Right lobe of liver (tissue), 6 donors: ENCODE results near the gene KCNK7. TPM values are rescaled to one million over a fixed set of nuclear protein-coding genes. Genes with fewer than 3 reads are reported as not detected.

Source experiments
- ATAC-seq, 4 donors: fragments of 200-7000 bp; cut with Tn5 transposase; one replicate each; pipeline ENCODE4 v1.9.1; 2020; ENCODE audit warnings: mild to moderate bottlenecking in 4 of 4, moderate library complexity in 4 of 4
- DNase-seq, 3 donors: peaks; one replicate each; pipeline ENCODE4 v3.0.0-alpha.2; 2020
- H3K27ac ChIP-seq, 3 donors: fragments of 200-600 bp; one replicate each; pipeline ENCODE4 v1.8.0; 2022
- H3K27me3 ChIP-seq, 2 donors: fragments of 200-600 bp; one replicate each; pipeline ENCODE4 v1.8.0; 2022
- H3K36me3 ChIP-seq, 4 donors: fragments of 200-600 bp; sonication (generic) in 1 of 4; one replicate each; pipeline versions ENCODE4 v1.5.1 to v1.8.0; 2017 to 2022; ENCODE audit warnings: control low read depth in 1 of 4
- H3K4me1 ChIP-seq, 4 donors: fragments of 200-600 bp; sonication (generic) in 1 of 4; one replicate each; pipeline versions ENCODE4 v1.5.1 to v1.8.0; 2017 to 2022; ENCODE audit warnings: control low read depth in 1 of 4
- H3K4me3 ChIP-seq, 3 donors: fragments of 200-600 bp; one replicate each; pipeline ENCODE4 v1.8.0; 2022
- H3K9me3 ChIP-seq, 4 donors: fragments of 200-600 bp; sonication (generic) in 1 of 4; one replicate each; pipeline versions ENCODE4 v1.5.1 to v1.8.0; 2017 to 2022; ENCODE audit warnings: control low read depth in 1 of 4
- POLR2A ChIP-seq: fragments of 450-650 bp; IDR thresholded peaks from one replicate; pipeline ENCODE4 v1.6.1; 2017; ENCODE audit warnings: antibody characterized with exemption, mild to moderate bottlenecking
- WGBS: methylation state at CpG from one replicate; pipeline ENCODE4 v1.1.6; 2018; ENCODE audit warnings: low coverage, low lambda C conversion rate; ENCODE audit not compliant: insufficient coverage; ENCODE audit errors: missing lambda C conversion rate; 5-methylcytosine and 5-hydroxymethylcytosine counted together
- intact Hi-C, 2 donors: fragments of 100-400 bp; cut with DNase I; formaldehyde crosslinking; loops; one replicate each; pipeline versions ENCODE4 v1.11.2 to v1.14.1; 2022
- total RNA-seq, 6 experiments: library from RNA; depleted of rRNA in 2 of 6; stranded (reverse); fragments of >200 nt in 2 of 6; fragmentation: NEBNext Ultra II Directional in 3 of 6; extraction: Animal tissue kit (Norgen Biotek cat#: 25700) in 3 of 6; gene quantifications; one replicate each; pipeline versions ENCODE4 v1.1.0 to v1.2.4, GENCODE V29; 2016 to 2023
- TF ChIP-seq, protein P1 (sequence below), 4 donors: fragments of 200-600 bp in 3 of 4; fragments of 450-650 bp in 1 of 4; IDR thresholded peaks; one replicate each; pipeline versions ENCODE4 v1.5.1 to v1.8.0; 2016 to 2022; ENCODE audit warnings: antibody characterized with exemption in 4 of 4, mild to moderate bottlenecking in 2 of 4
- donor health status: DM: no; HTN: yes; CAD: no.
- donor health status: DM: no; HTN: no; CAD: no.
- donor health status: DM: no; HTN: no; CAD: no.
- donor health status: DM: no; HTN: yes; CAD: no.
- donor health status: DM: no; HTN: yes; CAD: no.

The KCNK7 gene
- total RNA-seq, 6 experiments from 2014 or later = 0.31 TPM; not detected in 5

DNA sequence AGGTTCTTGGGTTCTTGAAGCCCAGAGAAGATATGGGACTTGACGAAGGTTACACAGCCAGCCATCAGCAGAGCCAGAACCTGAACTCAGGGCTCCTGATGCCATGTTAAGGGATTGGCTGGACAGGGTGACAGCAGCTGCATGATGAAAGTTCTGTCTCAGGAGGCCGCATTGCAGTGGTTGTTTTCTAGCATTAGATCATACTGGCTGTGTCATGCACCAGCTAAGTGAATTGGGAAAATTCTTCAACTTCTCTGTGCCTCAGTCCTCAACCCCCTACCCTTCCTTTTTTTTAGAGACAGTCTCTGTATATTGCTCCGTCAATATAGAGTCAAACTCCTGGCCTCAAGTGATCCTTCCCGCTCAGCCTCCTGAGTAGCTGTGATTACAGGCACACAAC, 32.0 kb downstream of the KCNK7 start:
- H3K9me3 ChIP-seq = no peaks in the 10 kb centered on the region
- peaks cover 0 to 13% (median 2%) of the 10 kb centered on the region in 4 donors for H3K4me1 ChIP-seq
- no peaks in the 10 kb centered on the region for H3K27me3 ChIP-seq
- intact Hi-C loops = no loop called here
- DNase-seq (no peak), ATAC-seq (no peak)
- H3K4me3 ChIP-seq = no peak overlapping the region
- WGBS = 92% methylated on average over 2 of the region's 4 CpGs
- no peaks in the 10 kb centered on the region for H3K36me3 ChIP-seq
- H3K27ac ChIP-seq = no peak overlapping the region
- TF ChIP-seq, protein P1, sequence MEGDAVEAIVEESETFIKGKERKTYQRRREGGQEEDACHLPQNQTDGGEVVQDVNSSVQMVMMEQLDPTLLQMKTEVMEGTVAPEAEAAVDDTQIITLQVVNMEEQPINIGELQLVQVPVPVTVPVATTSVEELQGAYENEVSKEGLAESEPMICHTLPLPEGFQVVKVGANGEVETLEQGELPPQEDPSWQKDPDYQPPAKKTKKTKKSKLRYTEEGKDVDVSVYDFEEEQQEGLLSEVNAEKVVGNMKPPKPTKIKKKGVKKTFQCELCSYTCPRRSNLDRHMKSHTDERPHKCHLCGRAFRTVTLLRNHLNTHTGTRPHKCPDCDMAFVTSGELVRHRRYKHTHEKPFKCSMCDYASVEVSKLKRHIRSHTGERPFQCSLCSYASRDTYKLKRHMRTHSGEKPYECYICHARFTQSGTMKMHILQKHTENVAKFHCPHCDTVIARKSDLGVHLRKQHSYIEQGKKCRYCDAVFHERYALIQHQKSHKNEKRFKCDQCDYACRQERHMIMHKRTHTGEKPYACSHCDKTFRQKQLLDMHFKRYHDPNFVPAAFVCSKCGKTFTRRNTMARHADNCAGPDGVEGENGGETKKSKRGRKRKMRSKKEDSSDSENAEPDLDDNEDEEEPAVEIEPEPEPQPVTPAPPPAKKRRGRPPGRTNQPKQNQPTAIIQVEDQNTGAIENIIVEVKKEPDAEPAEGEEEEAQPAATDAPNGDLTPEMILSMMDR (IDR thresholded peaks at IDR 0.05) = no peak
- TF ChIP-seq POLR2A = no peak

DNA sequence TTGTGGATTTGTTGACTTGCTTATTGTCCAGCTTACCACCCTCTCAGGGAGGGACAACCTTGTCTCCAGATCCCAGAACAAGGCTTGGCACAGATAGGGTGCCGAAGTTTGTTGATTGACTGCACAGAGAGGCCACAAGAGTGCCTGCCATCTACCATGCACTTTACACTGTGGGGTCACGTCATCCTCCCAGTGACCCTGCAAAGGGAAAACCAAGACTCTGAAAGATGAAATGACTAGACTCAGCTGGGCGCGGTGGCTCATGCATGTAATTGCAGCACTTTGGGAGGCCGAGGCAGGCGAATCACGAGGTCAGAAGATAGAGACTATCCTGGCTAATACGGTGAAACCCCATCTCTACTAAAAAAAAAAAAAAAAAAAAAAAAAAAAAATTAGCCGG, 32.8 kb downstream of the KCNK7 start:
- no peaks in the 10 kb centered on the region for H3K9me3 ChIP-seq
- H3K27ac ChIP-seq = no peak overlapping the region
- intact Hi-C loops = no loop called here
- no peaks in the 10 kb centered on the region for H3K36me3 ChIP-seq
- H3K27me3 ChIP-seq = no peaks in the 10 kb centered on the region
- no peak for ATAC-seq
- H3K4me1 ChIP-seq = peaks cover 0 to 8% (median 3%) of the 10 kb centered on the region in 4 donors
- 92% methylated on average over 4 of the region's 9 CpGs for WGBS
- TF ChIP-seq POLR2A = no peak
- TF ChIP-seq, protein P1 (IDR thresholded peaks at IDR 0.05) = no peak
- H3K4me3 ChIP-seq = no peak overlapping the region
- DNase-seq = no peak

DNA sequence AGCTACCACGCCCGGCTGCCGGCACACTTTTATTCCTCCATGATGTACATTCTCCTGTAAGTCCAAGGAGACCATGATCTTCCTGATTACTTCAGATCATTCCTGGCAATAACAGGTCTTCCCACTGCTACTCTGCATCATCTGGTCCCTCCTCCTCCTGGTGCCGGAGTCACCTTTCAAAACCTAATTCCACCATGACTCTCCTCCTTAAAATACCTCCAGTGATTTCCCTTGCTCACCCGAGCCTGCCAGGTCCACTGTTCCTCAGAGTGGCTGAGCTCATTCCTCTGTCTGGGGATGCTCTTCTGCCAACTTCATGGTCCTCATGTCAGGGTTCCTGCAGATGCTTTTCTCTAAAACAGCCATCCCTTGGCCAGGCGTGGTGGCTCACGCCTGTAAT, 33.6 kb downstream of the KCNK7 start:
- H3K27ac ChIP-seq = no peak overlapping the region
- 91% methylated on average over 6 of the region's 7 CpGs for WGBS

DNA sequence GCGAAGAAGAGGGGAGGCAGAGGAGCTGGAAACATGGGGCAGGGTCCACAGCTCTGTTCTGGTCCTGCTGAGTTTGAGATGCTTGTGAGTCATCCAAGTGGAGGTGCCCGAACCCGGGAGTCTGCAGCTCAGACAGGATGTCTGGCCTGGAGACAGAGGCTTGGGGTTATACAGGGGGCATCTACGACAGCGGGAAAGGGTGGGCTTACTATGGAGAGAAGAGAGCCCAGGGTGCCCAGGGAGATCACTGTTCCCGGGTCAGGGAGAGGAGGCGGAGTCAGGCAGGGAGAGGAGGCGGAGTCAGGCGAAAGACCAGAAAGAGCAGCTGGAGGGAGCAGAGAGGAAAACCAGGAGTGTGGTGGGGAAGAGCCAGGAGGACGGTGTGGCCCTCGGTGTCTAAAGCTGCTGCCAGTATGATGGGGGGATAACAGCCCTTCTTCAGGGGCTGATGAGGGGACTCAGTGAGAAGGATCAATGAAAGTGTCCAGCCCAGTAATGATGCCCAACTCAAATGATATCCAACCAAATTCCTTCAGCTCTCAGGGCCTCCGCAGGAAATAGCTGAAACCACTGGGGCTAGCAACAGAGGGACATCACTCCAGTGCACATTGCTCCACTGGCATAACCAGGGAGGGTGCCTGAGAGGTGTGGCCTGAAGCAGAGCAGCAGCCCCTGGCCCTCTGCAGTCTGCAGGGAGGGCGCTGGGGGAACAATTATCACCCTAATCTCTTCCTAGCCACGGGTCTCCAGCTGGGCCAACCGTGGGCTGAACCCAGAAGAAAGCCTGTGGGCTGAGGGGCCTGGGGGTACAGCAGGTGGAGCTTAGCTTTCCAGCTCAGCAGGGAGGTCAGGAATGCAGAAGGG, 34.8 kb downstream of the KCNK7 start:
- peaks cover 0 to 8% (median 3%) of the 10 kb centered on the region in 4 donors for H3K4me1 ChIP-seq
- no peak for DNase-seq
- WGBS = 22% methylated on average over 10 of the region's 15 CpGs

More for the DNA sequence above, 33.6 kb downstream of the KCNK7 start:
- Histone ChIP-seq H3K27me3 (no peaks in the 10 kb centered on the region), H3K4me3 (no peak overlapping the region), H3K4me1 (peaks cover 0 to 8% (median 3%) of the 10 kb centered on the region in 4 donors), H3K9me3 (no peaks in the 10 kb centered on the region), H3K36me3 (no peaks in the 10 kb centered on the region)
- ATAC-seq (no peak), DNase-seq (no peak)
- no peak for TF ChIP-seq POLR2A
- TF ChIP-seq, protein P1 (IDR thresholded peaks at IDR 0.05) = no peak
- intact Hi-C loops = no loop called here

More for the DNA sequence above, 34.8 kb downstream of the KCNK7 start:
- TF ChIP-seq, protein P1 (IDR thresholded peaks at IDR 0.05) = no peak
- TF ChIP-seq POLR2A = no peak
- Histone ChIP-seq H3K27me3 (no peaks in the 10 kb centered on the region), H3K9me3 (no peaks in the 10 kb centered on the region), H3K4me3 (no peak overlapping the region), H3K27ac (no peak overlapping the region), H3K36me3 (no peaks in the 10 kb centered on the region)
- intact Hi-C loops = no loop called here
- peak; percentile 5 to 33 (median 17) for ATAC-seq
